Fibroblast of gingiva (primary cell): Measurements from ENCODE around the gene ADGRG2.
"Not testable (repeated sequence)": the region's sequence is repeated elsewhere in the genome, so short reads cannot be mapped to it uniquely, and the experiment has no call there.

ENCODE experiments used
- DNase-seq: peaks from one replicate; pipeline ENCODE4 v3.0.0-alpha.2; 2011; ENCODE audit warnings: low read depth

The ADGRG2 gene

GRCh38 chrX:19005909-19006308, 116.4 kb downstream of the ADGRG2 start:
- DNase-seq = no peak

GRCh38 chrX:19003756-19004155, 118.5 kb downstream of the ADGRG2 start:
- DNase-seq = no peak

GRCh38 chrX:18998653-18999052, 123.6 kb downstream of the ADGRG2 start:
- no peak for DNase-seq

DNA sequence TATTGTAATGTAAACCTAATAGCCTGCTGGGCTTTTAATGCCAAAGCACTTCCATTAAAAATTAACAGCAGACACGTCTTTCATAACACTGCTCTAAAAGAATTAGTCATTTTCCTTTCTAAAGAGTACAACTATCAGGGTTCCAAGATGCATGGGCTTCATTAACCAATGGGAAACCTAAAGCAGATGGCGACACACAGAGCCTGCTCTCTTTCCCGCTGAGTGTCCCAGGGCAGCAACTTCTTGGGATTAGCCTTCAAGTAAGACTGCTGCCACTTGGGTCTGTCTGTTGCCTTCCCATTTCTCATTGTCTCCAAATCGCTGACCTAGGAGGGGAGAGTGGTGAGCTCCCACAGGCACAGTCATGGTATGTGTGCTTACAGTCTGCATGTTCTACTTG, 124.4 kb downstream of the ADGRG2 start:
- DNase-seq = peak; percentile 38

- no peak for DNase-seq
Observed at GRCh38 chrX:18996536-18996935, 125.7 kb downstream of the ADGRG2 start.

GRCh38 chrX:18995221-18995620, 127.0 kb downstream of the ADGRG2 start:
- peak; percentile 23 for DNase-seq

GRCh38 chrX:18994713-18995112, 127.6 kb downstream of the ADGRG2 start:
- peak; percentile 79 for DNase-seq

GRCh38 chrX:18992829-18993228, 129.4 kb downstream of the ADGRG2 start:
- DNase-seq = no peak

DNA sequence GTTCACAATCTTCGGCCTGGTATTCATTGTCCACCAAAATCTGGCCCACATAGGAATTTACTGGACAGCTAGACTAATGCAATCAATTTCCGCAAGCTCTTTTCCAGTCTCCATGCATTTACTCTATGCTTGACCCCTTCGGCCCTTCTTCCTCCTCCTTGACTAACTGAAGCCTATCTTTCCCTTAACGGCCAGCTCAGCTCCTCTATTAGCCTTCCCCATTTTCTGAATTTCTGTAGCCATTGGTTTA, 137.2 kb downstream of the ADGRG2 start:
- DNase-seq = no peak

GRCh38 chrX:18984381-18985185, 137.7 kb downstream of the ADGRG2 start:
- peak; percentile 66 for DNase-seq

DNA sequence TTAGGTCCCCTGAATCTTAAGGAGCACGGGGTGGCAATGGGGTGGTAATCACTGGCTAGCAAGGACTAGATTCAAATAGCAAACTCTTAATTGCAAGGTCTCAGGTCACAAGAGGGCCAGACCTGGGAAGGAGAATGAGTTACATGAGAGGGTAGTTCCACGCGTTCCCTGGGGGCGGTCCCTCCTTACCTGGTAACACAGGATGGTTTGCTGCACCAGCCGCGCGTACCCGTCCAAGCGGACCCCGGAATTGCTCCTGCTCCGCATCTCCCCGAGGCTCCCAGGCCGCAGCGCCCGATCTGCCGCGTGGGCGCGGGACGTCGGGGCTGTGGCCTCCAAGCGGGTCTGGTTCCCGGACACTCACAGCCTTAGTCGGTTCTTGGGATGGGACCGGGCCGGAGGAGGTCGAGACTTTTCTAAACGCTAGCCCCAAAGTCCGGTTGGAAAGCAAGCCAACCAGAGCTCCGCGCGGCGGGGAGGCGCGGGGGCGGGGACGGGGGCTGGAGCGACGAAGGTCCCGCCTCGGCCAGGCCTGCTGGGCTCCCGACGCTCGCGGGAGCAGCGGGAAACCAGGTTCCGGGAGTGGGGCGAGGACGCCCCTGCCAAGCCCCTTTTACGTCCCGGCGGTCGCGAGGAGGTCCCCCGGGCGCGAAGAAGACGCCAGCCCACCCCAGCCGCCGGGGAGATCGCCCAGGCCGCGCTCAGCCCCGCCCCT, 138.4 kb downstream of the ADGRG2 start, which contains the start of gene PHKA2:
Gene PHKA2 (minus strand): TSS at position 449 of the 715 bp plus-strand sequence. CDS start 182 bp downstream, at position 267.
- peak; percentile 49 for DNase-seq

DNA sequence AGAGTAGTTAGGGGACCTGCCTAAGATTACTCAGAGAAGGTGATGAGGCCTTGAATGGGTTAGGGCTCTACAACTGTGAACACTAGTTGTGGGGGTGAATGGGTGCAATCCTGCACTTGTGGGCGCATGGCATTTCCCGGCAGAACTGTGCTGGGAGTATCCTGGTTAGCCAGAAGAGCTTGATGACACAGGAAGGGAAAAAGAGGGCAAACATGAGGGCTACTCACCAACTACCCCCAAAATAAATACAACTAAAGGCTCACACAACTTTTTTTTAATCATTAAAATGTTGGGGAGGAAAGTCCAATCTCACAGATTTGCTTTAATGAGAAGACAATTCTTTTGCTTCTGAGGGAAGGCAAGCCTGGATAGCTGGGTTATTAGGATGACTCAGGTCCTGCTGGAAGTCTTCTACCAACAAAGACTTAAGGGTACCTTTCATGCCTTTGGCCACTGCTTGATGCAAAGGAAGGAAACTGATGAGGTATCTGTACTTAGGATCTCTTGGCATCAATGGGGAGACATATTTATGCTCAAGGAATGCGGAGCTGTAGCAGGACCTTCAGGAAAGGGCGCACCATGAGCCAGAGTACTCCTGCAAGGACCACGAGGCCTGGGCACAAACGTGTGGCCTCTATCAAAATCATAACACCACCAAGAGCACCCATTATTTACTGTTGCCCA, 141.0 kb downstream of the ADGRG2 start:
- no peak for DNase-seq

DNA sequence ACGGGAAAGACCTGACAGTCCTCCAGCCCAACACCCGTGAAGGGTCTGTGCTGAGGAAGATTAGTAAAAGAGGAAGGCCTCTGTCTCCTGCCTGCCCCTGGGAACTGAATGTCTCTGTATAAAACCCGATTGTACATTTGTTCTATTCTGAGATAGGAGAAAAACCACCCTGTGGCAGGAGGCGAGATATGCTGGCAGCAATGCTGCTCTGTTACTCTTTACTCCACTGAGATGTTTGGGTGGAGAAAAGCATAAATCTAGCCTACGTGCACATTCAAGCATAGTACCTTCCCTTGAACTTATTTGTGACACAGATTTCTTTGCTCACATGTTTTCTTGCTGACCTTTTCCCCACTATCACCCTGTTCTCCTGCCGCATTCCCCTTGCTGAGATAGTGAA, 142.0 kb downstream of the ADGRG2 start:
- not testable (repeated sequence) for DNase-seq

DNA sequence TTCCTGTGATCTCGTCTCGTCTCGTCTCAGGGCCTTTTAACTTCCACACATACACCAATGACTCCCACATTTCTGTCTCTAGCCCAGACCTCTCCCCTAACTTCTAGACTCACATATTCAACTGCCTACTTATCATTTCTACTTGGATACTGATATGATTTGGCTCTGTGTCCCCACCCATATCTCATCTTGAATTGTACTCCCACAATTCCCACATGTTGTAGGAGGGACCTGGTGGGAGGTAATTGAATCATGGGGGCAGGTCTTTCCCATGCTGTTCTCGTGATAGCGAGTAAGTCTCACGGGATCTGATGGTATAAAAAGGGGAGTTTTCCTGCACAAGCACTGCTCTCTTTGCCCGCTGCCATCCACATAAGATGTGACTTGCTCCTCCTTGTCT, 147.3 kb downstream of the ADGRG2 start:
- DNase-seq = no peak

DNA sequence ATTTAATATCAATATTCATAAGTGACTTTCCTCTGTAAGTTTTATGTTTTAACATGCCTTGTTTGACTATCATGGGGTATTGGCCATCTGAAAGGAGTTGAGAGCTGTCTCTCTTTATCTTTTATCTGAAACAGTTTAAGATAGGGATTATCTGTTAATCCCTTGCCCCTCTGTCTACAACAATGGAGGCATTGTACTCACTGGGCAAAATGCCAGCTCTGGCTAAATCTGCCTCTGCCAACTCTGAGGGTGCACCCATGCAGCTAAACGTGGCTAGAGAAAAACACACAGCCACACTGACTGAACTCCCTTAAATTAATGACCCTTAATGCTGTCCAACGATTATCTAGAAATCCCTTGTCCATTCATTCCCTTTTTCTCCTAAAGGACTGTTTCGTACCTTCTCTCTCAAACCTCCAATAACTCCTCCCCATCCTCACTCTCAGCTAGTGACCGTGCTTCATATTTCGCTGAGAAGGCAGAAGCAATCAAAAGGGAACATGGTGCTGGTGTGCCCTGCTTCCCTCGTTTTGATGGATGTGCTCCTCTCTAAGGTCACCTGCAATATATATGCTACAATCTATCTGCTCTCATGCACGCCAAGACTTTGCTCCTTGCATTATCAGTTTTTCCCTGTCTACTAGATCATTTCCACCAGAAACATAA, 148.6 kb downstream of the ADGRG2 start:
- no peak for DNase-seq

- no peak for DNase-seq
Observed at GRCh38 chrX:18971506-18971905, 150.8 kb downstream of the ADGRG2 start.

DNA sequence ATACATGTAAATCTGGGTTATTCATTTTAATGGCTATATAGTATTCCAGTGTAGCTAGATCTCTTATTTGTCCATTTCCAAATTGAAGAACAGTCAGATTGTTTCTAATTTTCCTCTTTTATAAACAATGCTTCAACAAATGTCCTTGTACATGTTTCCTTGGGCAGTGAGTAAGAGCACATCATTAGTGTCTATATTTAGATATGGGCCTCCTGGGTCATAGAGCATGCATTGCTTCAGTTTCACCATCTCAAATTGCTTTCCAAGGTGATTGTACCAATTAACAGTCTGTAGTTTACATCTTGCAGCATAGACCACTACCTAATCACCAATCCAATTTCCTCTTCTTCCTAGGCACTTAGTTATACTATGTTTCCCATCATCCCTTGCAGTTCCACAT, 151.8 kb downstream of the ADGRG2 start:
- DNase-seq = peak; percentile 8

- DNase-seq = no peak
Observed at GRCh38 chrX:18966624-18967023, 155.6 kb downstream of the ADGRG2 start.

- no peak for DNase-seq
Observed at GRCh38 chrX:18964901-18965300, 157.4 kb downstream of the ADGRG2 start.

GRCh38 chrX:18964026-18964425, 158.2 kb downstream of the ADGRG2 start:
- no peak for DNase-seq

- DNase-seq = no peak
Observed at GRCh38 chrX:18962329-18962728, 159.9 kb downstream of the ADGRG2 start.

DNA sequence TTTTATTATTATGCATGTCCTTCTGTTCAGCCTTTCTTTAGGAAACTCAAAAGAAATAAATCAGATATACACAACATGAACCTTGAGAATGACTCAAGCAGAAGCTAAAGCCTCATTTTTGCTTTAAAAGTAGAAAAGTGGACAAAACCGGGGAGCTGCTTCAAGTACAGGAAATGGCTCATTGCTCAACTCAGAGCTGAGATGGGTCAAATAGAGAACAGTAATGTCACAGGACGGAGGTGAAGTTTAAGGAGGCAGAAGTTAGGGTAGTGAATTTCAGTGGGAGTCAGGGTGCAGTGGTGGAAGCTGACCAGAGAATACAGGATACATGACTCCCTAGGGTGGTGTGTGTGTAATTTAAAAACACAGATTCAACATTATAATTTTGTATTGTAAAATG, 160.6 kb downstream of the ADGRG2 start:
- DNase-seq = no peak
